ENCODE data around the gene ARHGAP32. TPM values are rescaled to one million over a fixed set of nuclear protein-coding genes. Genes with fewer than 3 reads are reported as not detected.

ARHGAP32 gene
- total RNA-seq, 1 experiment from 2014 or later, result 27.8 TPM

- POLR2A ChIA-PET, result no interaction called here
- CTCF ChIA-PET, result no interaction called here
These were observed 270.3 kb downstream of the ARHGAP32 start for GRCh38 chr11:128921793-128922192.

More at GRCh38 chr11:128921793-128922192, 270.3 kb downstream of the ARHGAP32 start:
- ATAC-seq (no peak), DNase-seq (ENCODE audit: low read depth, low spot score) (no peak)
- H3K4me3 ChIP-seq (replicated peaks in 1 of 2; ENCODE audit: low read depth in 1 of 2, low read length in 2 of 2), result no peak overlapping the region
- no peaks in the 10 kb centered on the region for H3K79me2 ChIP-seq (ENCODE audit: insufficient read depth, low read length)
- no peaks in the 10 kb centered on the region for H4K20me1 ChIP-seq (ENCODE audit: insufficient read depth)
- H3K9ac ChIP-seq (ENCODE audit: low read length), result no peak overlapping the region
- intact Hi-C loops (cut with micrococcal nuclease), result no loop called here
- no peaks in the 10 kb centered on the region for H3K27me3 ChIP-seq (ENCODE audit: insufficient read depth, low read length)
- TF ChIP-seq POLR2A (IDR thresholded peaks at IDR 0.05; ENCODE audit: borderline replicate concordance, extremely low read depth, insufficient read depth, insufficient read length), result no peak
- TF ChIP-seq ATF3 (IDR thresholded peaks at IDR 0.05), result no peak
- no peak for TF ChIP-seq YY1 (IDR thresholded peaks at IDR 0.05; ENCODE audit: extremely low read depth, insufficient replicate concordance, low read depth, low read length)
- no peak for TF ChIP-seq REST (IDR thresholded peaks at IDR 0.05; ENCODE audit: low read depth)
- TF ChIP-seq CTCF (IDR thresholded peaks at IDR 0.05 in 2 of 3, conservative IDR thresholded peaks at IDR 0.05 in 1 of 3; ENCODE audit: borderline replicate concordance in 1 of 3, insufficient read depth in 1 of 3, low read depth in 2 of 3, low read length in 2 of 3), result no peak
- no peak for TF ChIP-seq ELF1 (IDR thresholded peaks at IDR 0.05; ENCODE audit: borderline replicate concordance, low read depth)
- no peak for TF ChIP-seq SIN3A (IDR thresholded peaks at IDR 0.05; ENCODE audit: low read depth)
- no peak for TF ChIP-seq EZH2 (IDR thresholded peaks at IDR 0.05)
- no peaks in the 10 kb centered on the region for H3K36me3 ChIP-seq (ENCODE audit: control insufficient read depth in 1 of 2, insufficient read depth in 2 of 2, low read length in 2 of 2)
- RAD21 ChIA-PET (ENCODE audit: low non-redundant PET in 1 of 2, low total read pairs in 2 of 2, uncharacterized antibody in 2 of 2, unreplicated experiment in 2 of 2), result no interaction called here
- H2AFZ ChIP-seq (ENCODE audit: low read depth, low read length, poor library complexity, severe bottlenecking), result no peak overlapping the region
- no peaks in the 10 kb centered on the region for H3K4me1 ChIP-seq (ENCODE audit: control insufficient read depth in 1 of 2, insufficient read depth in 2 of 2, low read length in 2 of 2)
- no peaks in the 10 kb centered on the region for H3K9me3 ChIP-seq (ENCODE audit: control insufficient read depth in 1 of 2, insufficient read depth in 1 of 2, low read depth in 1 of 2, low read length in 2 of 2)
- no peaks in the 10 kb centered on the region for H3K9me2 ChIP-seq (ENCODE audit: insufficient read depth)
- BruUV-seq (replicated peaks), result no TSS peak
- no peak overlapping the region for H3K27ac ChIP-seq (ENCODE audit: low read depth, low read length)
- H3K4me2 ChIP-seq (ENCODE audit: low read length), result no peak overlapping the region
